ENCODE data around the gene TYRP1.

Gene TYRP1

GRCh38 chr9:12658531-12659209 lies 34.5 kb upstream of the TYRP1 start:
- DNase-seq (ENCODE audit: low spot score): no peak
- no peak overlapping the region for H3K4ac ChIP-seq (ENCODE audit: low read length)
- no CpG with 5 or more reads among the region's 10 CpGs for WGBS, 2 donors (ENCODE audit: extremely low coverage in 2 of 2, insufficient read length in 2 of 2, insufficient replicate concordance in 1 of 2)
- no peak overlapping the region for H3K14ac ChIP-seq (ENCODE audit: low read length)
- peak overlapping the region; percentile 58 for H2BK15ac ChIP-seq (ENCODE audit: low read length)
- no peak overlapping the region for H4K8ac ChIP-seq (ENCODE audit: low read depth, low read length)
- no peak overlapping the region for H4K91ac ChIP-seq (ENCODE audit: low read depth, low read length, poor library complexity)
- H3K9me3 ChIP-seq (replicated peaks in 1 of 2; ENCODE audit: control insufficient read depth in 2 of 2, insufficient read depth in 1 of 2, low read depth in 1 of 2, low read length in 2 of 2): peaks cover 0 to 4% of the 10 kb centered on the region in 2 donors
- H2AK5ac ChIP-seq (ENCODE audit: low read depth, low read length): peak overlapping the region; percentile 46
- no peak overlapping the region for H3K4me2 ChIP-seq (ENCODE audit: insufficient read depth, low read length, poor library complexity, severe bottlenecking)
- no peaks in the 10 kb centered on the region for H3K79me1 ChIP-seq (ENCODE audit: low read depth, low read length)
- H2BK12ac ChIP-seq (ENCODE audit: low read length): no peak overlapping the region
- no peak overlapping the region for H2AFZ ChIP-seq (ENCODE audit: low read length)
- H3K4me1 ChIP-seq (ENCODE audit: control insufficient read depth in 2 of 2, insufficient read depth in 1 of 2, low read depth in 1 of 2, low read length in 2 of 2): no peaks in the 10 kb centered on the region
- H2BK5ac ChIP-seq (ENCODE audit: low read length): peak overlapping the region; percentile 69
- no peak overlapping the region for H3K9ac ChIP-seq (ENCODE audit: low read depth, low read length, poor library complexity)
- H2BK120ac ChIP-seq (ENCODE audit: low read depth, low read length): no peak overlapping the region
- no peaks in the 10 kb centered on the region for H3K36me3 ChIP-seq (replicated peaks in 1 of 2; ENCODE audit: control insufficient read depth in 2 of 2, insufficient read depth in 2 of 2, low read length in 2 of 2)
- no peak overlapping the region for H3K27ac ChIP-seq (replicated peaks; ENCODE audit: low read length)
- H3K18ac ChIP-seq (ENCODE audit: low read length): no peak overlapping the region
- H3K4me3 ChIP-seq (ENCODE audit: low read length in 2 of 2): peak overlapping the region in 1 of 2 donors; percentile 30
- no peak overlapping the region for H3K23ac ChIP-seq (ENCODE audit: low read depth, low read length, poor library complexity)
- peaks cover 0 to 3% (median 0%) of the 10 kb centered on the region in 3 experiments for H3K27me3 ChIP-seq (ENCODE audit: control insufficient read depth in 3 of 3, insufficient read depth in 3 of 3, low read depth in 1 of 3, low read length in 3 of 3)

- no peak overlapping the region for H3K27ac ChIP-seq (replicated peaks; ENCODE audit: low read length)
- H2BK5ac ChIP-seq (ENCODE audit: low read length): peak overlapping the region; percentile 69
- no peak overlapping the region for H2BK12ac ChIP-seq (ENCODE audit: low read length)
- H3K9me3 ChIP-seq (replicated peaks in 1 of 2; ENCODE audit: control insufficient read depth in 2 of 2, insufficient read depth in 1 of 2, low read depth in 1 of 2, low read length in 2 of 2): peaks cover 0 to 4% of the 10 kb centered on the region in 2 donors
- no peak overlapping the region for H2AFZ ChIP-seq (ENCODE audit: low read length)
- H3K4me2 ChIP-seq (ENCODE audit: insufficient read depth, low read length, poor library complexity, severe bottlenecking): no peak overlapping the region
- H3K14ac ChIP-seq (ENCODE audit: low read length): no peak overlapping the region
- no peak overlapping the region for H2BK15ac ChIP-seq (ENCODE audit: low read length)
- no peaks in the 10 kb centered on the region for H3K36me3 ChIP-seq (replicated peaks in 1 of 2; ENCODE audit: control insufficient read depth in 2 of 2, insufficient read depth in 2 of 2, low read length in 2 of 2)
- H3K4me1 ChIP-seq (ENCODE audit: control insufficient read depth in 2 of 2, insufficient read depth in 1 of 2, low read depth in 1 of 2, low read length in 2 of 2): no peaks in the 10 kb centered on the region
- DNase-seq (ENCODE audit: low spot score): no peak
- no peak overlapping the region for H3K23ac ChIP-seq (ENCODE audit: low read depth, low read length, poor library complexity)
- no peak overlapping the region for H4K91ac ChIP-seq (ENCODE audit: low read depth, low read length, poor library complexity)
- no peaks in the 10 kb centered on the region for H3K27me3 ChIP-seq (ENCODE audit: control insufficient read depth in 3 of 3, insufficient read depth in 3 of 3, low read depth in 1 of 3, low read length in 3 of 3)
- H3K79me1 ChIP-seq (ENCODE audit: low read depth, low read length): no peaks in the 10 kb centered on the region
- no peak overlapping the region for H4K8ac ChIP-seq (ENCODE audit: low read depth, low read length)
- no peak overlapping the region for H3K4ac ChIP-seq (ENCODE audit: low read length)
- peak overlapping the region in 1 of 2 donors; percentile 30 for H3K4me3 ChIP-seq (ENCODE audit: low read length in 2 of 2)
- peak overlapping the region; percentile 46 for H2AK5ac ChIP-seq (ENCODE audit: low read depth, low read length)
- WGBS, 2 donors (ENCODE audit: extremely low coverage in 2 of 2, insufficient read length in 2 of 2, insufficient replicate concordance in 1 of 2): no CpG with 5 or more reads among the region's 4 CpGs
- H3K9ac ChIP-seq (ENCODE audit: low read depth, low read length, poor library complexity): peak overlapping the region; percentile 61
- H3K18ac ChIP-seq (ENCODE audit: low read length): peak overlapping the region; percentile 54
- H2BK120ac ChIP-seq (ENCODE audit: low read depth, low read length): no peak overlapping the region
These were observed 34.0 kb upstream of the TYRP1 start for GRCh38 chr9:12659220-12659619.

GRCh38 chr9:12666813-12667212 lies 26.4 kb upstream of the TYRP1 start:
- Histone ChIP-seq H2BK15ac (ENCODE audit: low read length) (no peak overlapping the region), H3K27ac (replicated peaks; ENCODE audit: low read length) (no peak overlapping the region), H4K8ac (ENCODE audit: low read depth, low read length) (no peak overlapping the region), H3K79me1 (ENCODE audit: low read depth, low read length) (no peaks in the 10 kb centered on the region), H3K4me1 (ENCODE audit: control insufficient read depth in 2 of 2, insufficient read depth in 1 of 2, low read depth in 1 of 2, low read length in 2 of 2) (no peaks in the 10 kb centered on the region), H3K9me3 (replicated peaks in 1 of 2; ENCODE audit: control insufficient read depth in 2 of 2, insufficient read depth in 1 of 2, low read depth in 1 of 2, low read length in 2 of 2) (no peaks in the 10 kb centered on the region), H3K4ac (ENCODE audit: low read length) (no peak overlapping the region), H3K4me3 (ENCODE audit: low read length in 2 of 2) (no peak overlapping the region), H2BK12ac (ENCODE audit: low read length) (no peak overlapping the region), H3K23ac (ENCODE audit: low read depth, low read length, poor library complexity) (no peak overlapping the region), H3K9ac (ENCODE audit: low read depth, low read length, poor library complexity) (no peak overlapping the region), H3K14ac (ENCODE audit: low read length) (no peak overlapping the region), H2BK120ac (ENCODE audit: low read depth, low read length) (no peak overlapping the region), H2AFZ (ENCODE audit: low read length) (peak overlapping the region; percentile 3), H2BK5ac (ENCODE audit: low read length) (no peak overlapping the region), H2AK5ac (ENCODE audit: low read depth, low read length) (no peak overlapping the region), H3K18ac (ENCODE audit: low read length) (no peak overlapping the region), H3K27me3 (ENCODE audit: control insufficient read depth in 3 of 3, insufficient read depth in 3 of 3, low read depth in 1 of 3, low read length in 3 of 3) (no peaks in the 10 kb centered on the region), H3K36me3 (replicated peaks in 1 of 2; ENCODE audit: control insufficient read depth in 2 of 2, insufficient read depth in 2 of 2, low read length in 2 of 2) (no peaks in the 10 kb centered on the region), H4K91ac (ENCODE audit: low read depth, low read length, poor library complexity) (no peak overlapping the region), H3K4me2 (ENCODE audit: insufficient read depth, low read length, poor library complexity, severe bottlenecking) (no peak overlapping the region)
- DNase-seq (ENCODE audit: low spot score): no peak
- WGBS, 2 donors (ENCODE audit: extremely low coverage in 2 of 2, insufficient read length in 2 of 2, insufficient replicate concordance in 1 of 2): no CpG with 5 or more reads among the region's 2 CpGs

GRCh38 chr9:12667892-12668291 lies 25.3 kb upstream of the TYRP1 start:
- Histone ChIP-seq H3K18ac (ENCODE audit: low read length) (no peak overlapping the region), H3K4me1 (ENCODE audit: control insufficient read depth in 2 of 2, insufficient read depth in 1 of 2, low read depth in 1 of 2, low read length in 2 of 2) (no peaks in the 10 kb centered on the region), H2BK120ac (ENCODE audit: low read depth, low read length) (no peak overlapping the region), H2AK5ac (ENCODE audit: low read depth, low read length) (no peak overlapping the region), H3K9me3 (replicated peaks in 1 of 2; ENCODE audit: control insufficient read depth in 2 of 2, insufficient read depth in 1 of 2, low read depth in 1 of 2, low read length in 2 of 2) (no peaks in the 10 kb centered on the region), H3K79me1 (ENCODE audit: low read depth, low read length) (no peaks in the 10 kb centered on the region), H3K4ac (ENCODE audit: low read length) (no peak overlapping the region), H4K8ac (ENCODE audit: low read depth, low read length) (no peak overlapping the region), H2AFZ (ENCODE audit: low read length) (no peak overlapping the region), H3K4me2 (ENCODE audit: insufficient read depth, low read length, poor library complexity, severe bottlenecking) (no peak overlapping the region), H3K23ac (ENCODE audit: low read depth, low read length, poor library complexity) (no peak overlapping the region), H3K27ac (replicated peaks; ENCODE audit: low read length) (no peak overlapping the region), H3K14ac (ENCODE audit: low read length) (no peak overlapping the region), H3K36me3 (replicated peaks in 1 of 2; ENCODE audit: control insufficient read depth in 2 of 2, insufficient read depth in 2 of 2, low read length in 2 of 2) (no peaks in the 10 kb centered on the region), H3K9ac (ENCODE audit: low read depth, low read length, poor library complexity) (no peak overlapping the region), H2BK12ac (ENCODE audit: low read length) (no peak overlapping the region), H4K91ac (ENCODE audit: low read depth, low read length, poor library complexity) (no peak overlapping the region), H3K4me3 (ENCODE audit: low read length in 2 of 2) (no peak overlapping the region), H2BK5ac (ENCODE audit: low read length) (no peak overlapping the region), H3K27me3 (ENCODE audit: control insufficient read depth in 3 of 3, insufficient read depth in 3 of 3, low read depth in 1 of 3, low read length in 3 of 3) (no peaks in the 10 kb centered on the region), H2BK15ac (ENCODE audit: low read length) (no peak overlapping the region)
- WGBS, 2 donors (ENCODE audit: extremely low coverage in 2 of 2, insufficient read length in 2 of 2, insufficient replicate concordance in 1 of 2): no CpG with 5 or more reads among the region's 3 CpGs
- no peak for DNase-seq (ENCODE audit: low spot score)
